T-helper 22 cell (primary cell): ENCODE results near the gene N4BP2.

Source experiments
- DNase-seq: peaks from one replicate; pipeline ENCODE4 v3.0.0-alpha.2; 2020; ENCODE audit warnings: low read depth

N4BP2 gene

DNA sequence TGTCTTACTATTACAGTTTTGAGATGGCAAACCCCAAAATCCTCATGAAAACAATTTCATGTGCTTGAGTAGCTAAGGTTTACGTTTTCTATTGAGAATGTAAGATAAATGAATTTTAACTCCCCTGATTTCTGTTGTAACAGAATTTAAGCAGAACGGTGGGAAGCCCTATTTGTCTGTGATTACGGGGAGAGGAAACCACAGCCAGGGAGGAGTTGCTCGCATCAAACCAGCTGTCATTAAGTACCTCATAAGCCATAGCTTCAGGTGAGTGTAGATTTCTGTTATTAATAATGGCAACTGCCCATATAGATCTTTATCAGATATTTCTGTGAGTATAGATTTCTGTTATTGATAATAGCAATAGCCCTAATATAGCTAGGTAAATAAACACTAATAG is 96.0 kb downstream of the N4BP2 start:
- peak; percentile 25 for DNase-seq

DNA sequence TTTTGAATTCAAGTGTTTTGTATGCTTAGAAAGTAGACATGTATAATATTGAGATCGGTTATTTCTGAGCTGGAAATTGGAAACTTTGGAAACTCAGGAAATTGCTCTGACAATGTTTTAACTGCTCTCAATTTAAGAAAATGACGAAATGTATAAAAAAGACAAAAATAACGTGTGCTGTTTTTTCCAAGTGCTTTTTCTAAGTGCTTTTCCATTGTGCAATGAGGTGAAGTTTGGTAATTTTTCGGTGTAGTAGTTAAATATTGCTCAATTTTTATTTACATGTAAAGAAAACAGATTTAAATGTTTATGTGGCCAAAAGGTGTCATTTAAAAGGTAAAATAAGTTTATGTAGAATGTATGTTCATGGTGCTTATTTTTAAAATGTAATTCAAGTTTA is 100.8 kb downstream of the N4BP2 start:
- no peak for DNase-seq

DNA sequence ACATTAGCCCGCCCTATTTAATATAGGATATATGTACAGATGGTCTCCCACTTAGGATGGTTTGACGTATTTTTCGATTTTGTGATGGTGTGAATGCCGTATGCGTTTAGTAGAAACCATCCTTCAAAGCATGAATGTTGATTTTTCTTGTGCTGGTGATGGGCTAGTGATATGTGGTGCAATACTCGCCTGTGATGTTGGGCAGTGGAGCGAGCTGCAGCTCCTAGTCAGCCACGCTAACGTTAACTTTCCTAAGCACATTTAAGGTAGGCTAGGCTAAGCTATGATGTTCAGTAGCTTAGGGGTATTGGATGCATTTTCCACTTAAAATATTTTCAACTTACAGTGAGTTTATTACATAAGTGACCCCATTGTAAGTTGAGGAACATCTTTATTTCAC is 103.6 kb downstream of the N4BP2 start:
- no peak for DNase-seq

GRCh38 chr4:40164459-40164858 is 107.8 kb downstream of the N4BP2 start:
- DNase-seq = no peak

GRCh38 chr4:40165916-40166315 is 109.3 kb downstream of the N4BP2 start:
- DNase-seq = no peak

GRCh38 chr4:40168070-40168469 is 111.4 kb downstream of the N4BP2 start:
- no peak for DNase-seq

DNA sequence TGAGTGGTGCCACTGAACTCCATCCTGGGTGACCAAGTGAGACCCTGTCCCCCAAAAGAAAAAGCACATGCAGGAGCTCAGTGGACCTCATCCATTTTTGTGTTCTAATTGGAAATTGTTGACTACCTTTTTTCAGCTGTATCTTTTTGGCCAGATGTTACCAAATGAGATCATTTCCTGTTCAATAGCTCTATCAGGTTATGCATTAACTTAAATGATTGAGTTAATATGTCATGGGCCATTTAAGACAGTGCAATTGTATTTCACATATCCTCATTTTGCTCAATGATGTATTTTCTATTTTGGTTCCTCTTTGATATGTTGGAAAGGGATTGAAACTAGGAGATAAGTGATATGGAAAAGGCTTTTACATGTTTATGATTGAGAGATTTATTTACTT is 113.9 kb downstream of the N4BP2 start:
- DNase-seq = no peak

DNA sequence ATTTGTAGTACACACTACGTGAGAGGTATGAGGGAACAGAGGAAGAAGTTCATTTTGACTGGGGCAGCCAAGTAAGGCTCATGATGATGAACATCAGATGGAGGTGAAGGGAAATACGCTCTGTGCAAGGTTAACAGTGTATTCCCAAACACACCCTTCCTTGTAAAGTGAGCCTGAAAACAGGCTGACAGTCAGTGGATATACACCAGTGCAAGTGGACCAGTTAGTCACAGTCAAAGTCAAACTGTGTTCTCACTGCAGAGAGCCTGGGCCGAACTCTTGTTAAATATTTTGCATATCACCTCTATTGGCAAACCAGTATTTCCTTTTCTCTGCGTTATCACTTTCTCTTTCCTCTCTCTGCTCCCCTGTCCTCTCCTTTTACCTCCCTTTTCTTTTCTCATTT is 116.8 kb downstream of the N4BP2 start:
- DNase-seq = no peak

DNA sequence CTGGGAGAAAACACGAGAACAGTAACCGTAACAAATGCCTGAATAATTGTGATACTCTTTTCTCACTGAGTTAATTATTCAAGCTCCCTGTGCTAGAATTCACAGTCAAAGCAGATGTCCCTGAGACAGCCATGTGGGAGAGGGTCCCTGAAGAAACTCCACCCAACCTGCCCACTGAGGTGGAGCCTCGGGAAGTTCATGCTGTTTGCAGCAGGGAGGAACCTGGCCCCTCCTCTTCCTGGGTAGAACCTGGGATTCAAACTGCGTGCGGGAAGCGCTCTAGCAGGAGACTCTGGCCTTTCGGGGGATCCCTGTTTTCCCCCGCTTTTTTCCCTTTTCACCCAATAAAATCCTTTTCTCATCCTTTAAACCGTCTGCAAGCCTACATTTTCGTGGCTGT is 120.0 kb downstream of the N4BP2 start:
- no peak for DNase-seq

DNA sequence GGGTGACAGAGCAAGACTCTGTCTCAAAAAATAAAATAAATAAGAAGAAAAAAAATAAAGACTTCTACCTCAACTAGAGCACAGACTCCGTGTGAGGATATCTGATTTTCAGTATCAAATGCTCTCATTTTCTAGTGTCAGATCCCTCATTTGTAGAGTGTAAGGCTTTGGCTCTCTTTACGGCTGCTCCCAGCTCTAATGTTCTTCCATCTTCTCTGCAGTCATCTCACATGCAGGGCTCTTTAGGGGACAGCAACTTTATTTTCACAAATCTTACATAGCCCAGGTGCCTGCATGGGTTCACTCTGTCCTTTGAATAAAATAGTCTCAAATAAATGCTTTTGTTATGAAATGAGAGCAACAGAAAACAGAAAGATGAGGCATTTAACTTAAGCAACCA is 120.9 kb downstream of the N4BP2 start:
- no peak for DNase-seq

DNA sequence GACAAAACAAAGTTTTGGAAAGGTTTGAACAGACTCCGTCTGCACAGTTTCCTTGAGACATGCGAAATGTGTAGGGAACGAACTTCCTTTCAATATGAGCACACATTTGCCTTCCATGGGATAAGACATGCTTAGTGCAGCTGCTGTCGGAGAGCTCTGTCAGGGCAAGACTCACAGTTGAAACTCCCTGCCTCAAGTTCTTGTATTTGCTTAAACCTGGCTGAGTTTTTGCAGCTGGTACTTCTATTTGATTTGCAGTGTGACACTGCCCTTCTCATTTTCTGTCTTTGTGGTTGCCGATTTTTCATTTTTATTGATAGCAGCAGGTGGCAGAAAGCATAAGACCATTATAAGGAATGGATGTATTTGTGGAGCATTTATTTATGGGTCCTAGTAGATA is 122.0 kb downstream of the N4BP2 start:
- DNase-seq = no peak

- no peak for DNase-seq
Measured at GRCh38 chr4:40179360-40179759, 122.7 kb downstream of the N4BP2 start.

- no peak for DNase-seq
Measured at GRCh38 chr4:40180356-40180755, 123.7 kb downstream of the N4BP2 start.

GRCh38 chr4:40182001-40182400 is 125.4 kb downstream of the N4BP2 start:
- DNase-seq = no peak

DNA sequence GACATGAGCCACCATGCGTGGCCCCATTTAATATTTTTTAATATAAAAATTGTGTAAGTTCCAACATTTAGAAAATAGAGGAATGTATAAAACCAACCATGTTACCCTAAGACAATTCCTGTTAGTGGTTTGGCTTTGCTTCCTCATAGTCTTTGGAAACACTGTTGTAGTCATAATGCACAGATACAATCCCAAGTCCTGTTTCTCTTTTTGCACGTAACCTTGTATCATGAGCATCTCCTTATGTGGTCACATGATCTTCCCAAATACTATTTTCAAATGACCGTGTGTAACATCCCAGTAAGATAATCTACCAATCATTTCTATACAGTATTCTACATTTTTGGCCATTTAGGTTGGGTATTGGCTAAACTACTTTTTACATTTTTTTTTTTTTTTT is 126.3 kb downstream of the N4BP2 start:
- DNase-seq = no peak

DNA sequence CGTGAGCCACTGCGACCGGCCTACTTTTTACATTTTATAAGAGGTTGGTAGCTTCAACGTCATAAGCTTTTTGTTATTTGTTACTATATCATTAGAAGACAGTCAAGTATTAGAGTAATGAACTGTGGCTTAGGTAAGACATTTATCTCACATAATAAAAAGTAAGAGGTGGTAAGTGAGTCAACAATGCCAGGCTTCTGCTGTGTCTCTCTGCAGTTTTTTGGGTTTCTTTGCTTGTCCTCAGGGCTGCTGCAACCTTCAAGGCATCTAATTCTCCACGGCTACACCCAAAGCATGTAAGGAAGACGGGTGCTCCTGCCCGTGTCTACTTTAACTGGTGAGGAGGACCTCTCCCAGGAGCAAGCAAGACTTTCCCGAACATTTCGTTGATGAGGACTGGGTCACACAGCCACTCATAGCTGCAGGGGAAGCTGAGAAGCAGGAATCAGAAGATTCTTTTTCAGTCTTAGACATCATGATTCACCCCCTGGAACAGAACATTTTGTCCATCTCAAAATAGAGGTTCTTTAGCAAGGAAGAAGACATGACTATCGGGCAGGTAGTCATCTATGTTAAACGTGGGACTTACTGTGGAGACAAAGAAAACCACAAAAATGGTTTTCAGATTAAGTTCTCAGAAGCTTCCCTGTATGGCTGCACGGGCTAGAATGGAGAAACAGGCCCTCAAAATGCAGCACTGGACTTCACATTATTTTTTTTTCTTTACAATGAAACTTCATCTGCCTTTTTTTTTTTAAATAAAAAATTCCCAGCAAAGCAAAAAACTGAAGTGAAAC is 127.2 kb downstream of the N4BP2 start:
- no peak for DNase-seq

DNA sequence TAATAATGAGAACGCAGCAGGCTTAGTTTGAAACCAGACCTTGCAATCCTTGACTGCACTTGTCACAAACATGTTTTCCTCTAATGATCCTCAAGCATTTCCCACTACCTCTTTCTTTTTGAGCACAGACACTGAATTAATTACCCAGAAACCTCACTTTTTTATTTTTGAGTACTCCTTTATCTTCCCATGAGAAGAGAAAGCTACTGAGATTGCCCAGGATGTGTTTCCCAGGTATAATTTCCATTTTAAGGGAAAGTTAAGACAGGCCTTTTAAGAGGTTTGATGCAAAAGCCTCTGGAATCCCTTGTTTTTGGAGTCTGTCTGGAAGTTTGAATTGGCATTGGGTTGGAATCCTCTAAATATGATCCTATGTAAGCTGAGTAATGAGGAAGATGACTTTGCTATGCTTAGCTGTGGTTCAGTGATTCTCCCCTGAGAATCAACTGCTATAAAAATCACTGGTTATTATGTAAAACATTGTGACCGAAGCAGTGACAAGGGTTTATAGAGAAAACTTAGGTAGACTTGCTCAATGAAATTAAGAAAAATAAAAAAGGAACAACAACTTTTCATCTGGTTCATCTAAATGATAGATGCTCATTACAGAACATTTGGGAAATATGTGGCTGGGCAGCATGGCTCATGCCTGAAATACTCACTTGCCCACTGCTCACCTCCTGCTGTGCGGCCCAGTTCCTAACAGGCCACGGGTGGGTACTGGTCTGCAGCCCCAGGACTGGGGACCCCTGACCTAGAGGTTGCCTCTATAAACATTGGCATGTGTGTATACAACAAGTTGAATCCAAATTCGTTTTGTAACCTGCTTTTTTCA is 129.4 kb downstream of the N4BP2 start:
- no peak for DNase-seq

DNA sequence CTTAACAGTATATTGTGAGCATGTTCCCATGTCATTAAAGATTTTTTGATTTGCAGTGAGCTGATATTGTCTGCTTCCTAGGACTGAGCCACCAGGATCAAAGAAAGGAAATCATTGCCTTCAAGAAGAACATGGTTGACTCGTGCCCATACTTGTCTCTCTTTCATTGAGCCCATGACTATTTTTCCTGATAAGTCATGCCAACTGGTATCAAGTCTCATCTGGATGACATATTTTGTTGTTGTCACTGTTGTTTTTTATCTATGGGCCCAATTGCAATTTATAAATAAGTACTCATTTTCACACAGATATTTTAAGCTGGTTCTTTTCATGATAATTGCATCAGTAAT is 130.0 kb downstream of the N4BP2 start:
- no peak for DNase-seq

DNA sequence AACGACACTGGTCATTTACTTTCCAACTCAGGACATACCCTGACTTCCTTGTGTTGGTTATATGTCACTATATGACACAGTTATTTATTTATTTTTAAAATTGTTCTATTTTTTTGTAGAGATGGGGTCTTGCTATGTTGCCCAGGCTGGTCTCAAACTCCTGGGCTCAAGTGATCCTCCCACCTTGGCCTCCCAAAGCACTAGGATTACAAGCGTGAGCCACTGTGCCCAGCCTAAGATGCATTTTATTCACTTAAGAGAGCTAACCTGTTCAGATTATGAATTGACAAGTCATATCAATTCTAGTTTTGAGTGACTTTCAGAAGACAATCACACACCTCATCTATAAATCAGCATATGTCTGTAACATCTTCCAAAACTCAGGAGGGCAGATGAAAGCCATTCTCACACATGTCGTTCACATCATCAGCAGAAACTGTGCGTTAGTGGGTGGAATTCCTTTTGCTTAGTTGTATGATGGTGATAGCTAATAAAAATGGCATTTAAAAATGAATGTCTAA is 130.8 kb downstream of the N4BP2 start:
- no peak for DNase-seq

- DNase-seq = no peak
Measured at GRCh38 chr4:40190019-40190418, 133.4 kb downstream of the N4BP2 start.

GRCh38 chr4:40190465-40190864 is 133.8 kb downstream of the N4BP2 start:
- no peak for DNase-seq

- DNase-seq = no peak
Measured at GRCh38 chr4:40190880-40191815, 134.5 kb downstream of the N4BP2 start.
